ENCODE measurements around the gene PRDX5. TPM values are rescaled to one million over a fixed set of nuclear protein-coding genes. Genes with fewer than 3 reads are reported as not detected.

Gene PRDX5
- total and polyA plus RNA-seq, 4 donors = 66.8 to 201 (median 135) TPM

GRCh38 chr11:64269540-64270220 lies 48.2 kb upstream of the PRDX5 start (continued):
- TF ChIP-seq, protein P1, sequence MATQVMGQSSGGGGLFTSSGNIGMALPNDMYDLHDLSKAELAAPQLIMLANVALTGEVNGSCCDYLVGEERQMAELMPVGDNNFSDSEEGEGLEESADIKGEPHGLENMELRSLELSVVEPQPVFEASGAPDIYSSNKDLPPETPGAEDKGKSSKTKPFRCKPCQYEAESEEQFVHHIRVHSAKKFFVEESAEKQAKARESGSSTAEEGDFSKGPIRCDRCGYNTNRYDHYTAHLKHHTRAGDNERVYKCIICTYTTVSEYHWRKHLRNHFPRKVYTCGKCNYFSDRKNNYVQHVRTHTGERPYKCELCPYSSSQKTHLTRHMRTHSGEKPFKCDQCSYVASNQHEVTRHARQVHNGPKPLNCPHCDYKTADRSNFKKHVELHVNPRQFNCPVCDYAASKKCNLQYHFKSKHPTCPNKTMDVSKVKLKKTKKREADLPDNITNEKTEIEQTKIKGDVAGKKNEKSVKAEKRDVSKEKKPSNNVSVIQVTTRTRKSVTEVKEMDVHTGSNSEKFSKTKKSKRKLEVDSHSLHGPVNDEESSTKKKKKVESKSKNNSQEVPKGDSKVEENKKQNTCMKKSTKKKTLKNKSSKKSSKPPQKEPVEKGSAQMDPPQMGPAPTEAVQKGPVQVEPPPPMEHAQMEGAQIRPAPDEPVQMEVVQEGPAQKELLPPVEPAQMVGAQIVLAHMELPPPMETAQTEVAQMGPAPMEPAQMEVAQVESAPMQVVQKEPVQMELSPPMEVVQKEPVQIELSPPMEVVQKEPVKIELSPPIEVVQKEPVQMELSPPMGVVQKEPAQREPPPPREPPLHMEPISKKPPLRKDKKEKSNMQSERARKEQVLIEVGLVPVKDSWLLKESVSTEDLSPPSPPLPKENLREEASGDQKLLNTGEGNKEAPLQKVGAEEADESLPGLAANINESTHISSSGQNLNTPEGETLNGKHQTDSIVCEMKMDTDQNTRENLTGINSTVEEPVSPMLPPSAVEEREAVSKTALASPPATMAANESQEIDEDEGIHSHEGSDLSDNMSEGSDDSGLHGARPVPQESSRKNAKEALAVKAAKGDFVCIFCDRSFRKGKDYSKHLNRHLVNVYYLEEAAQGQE (IDR thresholded peaks at IDR 0.05) = peak; percentile 87
- peak; percentile 100 for TF ChIP-seq YY1 (IDR thresholded peaks at IDR 0.05)
- TF ChIP-seq GABPA (IDR thresholded peaks at IDR 0.05 in 1 of 2, conservative IDR thresholded peaks at IDR 0.05 in 1 of 2) = peak; percentile 97 to 99
- TF ChIP-seq JUND (IDR thresholded peaks at IDR 0.05) = peak; percentile 34 to 80
- TF ChIP-seq SP1 (IDR thresholded peaks at IDR 0.05) = peak; percentile 98

- TF ChIP-seq, protein P1 (IDR thresholded peaks at IDR 0.05) = no peak
- TF ChIP-seq GABPA (IDR thresholded peaks at IDR 0.05 in 1 of 2, conservative IDR thresholded peaks at IDR 0.05 in 1 of 2) (no peak), FOXA2 (IDR thresholded peaks at IDR 0.05) (no peak), ATF3 (IDR thresholded peaks at IDR 0.05) (no peak), RAD21 (IDR thresholded peaks at IDR 0.05) (no peak), HNF4G (IDR thresholded peaks at IDR 0.05) (no peak), YY1 (IDR thresholded peaks at IDR 0.05) (no peak)
- TF ChIP-seq, protein P2, sequence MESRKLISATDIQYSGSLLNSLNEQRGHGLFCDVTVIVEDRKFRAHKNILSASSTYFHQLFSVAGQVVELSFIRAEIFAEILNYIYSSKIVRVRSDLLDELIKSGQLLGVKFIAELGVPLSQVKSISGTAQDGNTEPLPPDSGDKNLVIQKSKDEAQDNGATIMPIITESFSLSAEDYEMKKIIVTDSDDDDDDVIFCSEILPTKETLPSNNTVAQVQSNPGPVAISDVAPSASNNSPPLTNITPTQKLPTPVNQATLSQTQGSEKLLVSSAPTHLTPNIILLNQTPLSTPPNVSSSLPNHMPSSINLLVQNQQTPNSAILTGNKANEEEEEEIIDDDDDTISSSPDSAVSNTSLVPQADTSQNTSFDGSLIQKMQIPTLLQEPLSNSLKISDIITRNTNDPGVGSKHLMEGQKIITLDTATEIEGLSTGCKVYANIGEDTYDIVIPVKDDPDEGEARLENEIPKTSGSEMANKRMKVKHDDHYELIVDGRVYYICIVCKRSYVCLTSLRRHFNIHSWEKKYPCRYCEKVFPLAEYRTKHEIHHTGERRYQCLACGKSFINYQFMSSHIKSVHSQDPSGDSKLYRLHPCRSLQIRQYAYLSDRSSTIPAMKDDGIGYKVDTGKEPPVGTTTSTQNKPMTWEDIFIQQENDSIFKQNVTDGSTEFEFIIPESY (IDR thresholded peaks at IDR 0.05) = no peak
- peaks cover 6 to 23% (median 13%) of the 10 kb centered on the region in 4 donors for H3K4me1 ChIP-seq (ENCODE audit: control insufficient read depth in 4 of 4, insufficient read depth in 4 of 4, low read length in 3 of 4)
- DNase-seq (ENCODE audit: low spot score) = no peak
- no peaks in the 10 kb centered on the region for H3K27me3 ChIP-seq (ENCODE audit: control insufficient read depth in 4 of 4, insufficient read depth in 4 of 4, low read length in 3 of 4)
- peaks cover 0 to 21% (median 7%) of the 10 kb centered on the region in 4 donors for H3K36me3 ChIP-seq (ENCODE audit: control insufficient read depth in 4 of 4, insufficient read depth in 3 of 4, low read depth in 1 of 4, low read length in 3 of 4)
- no peaks in the 10 kb centered on the region for H3K9me3 ChIP-seq (ENCODE audit: control insufficient read depth in 4 of 4, low read length in 3 of 4)
- no peak overlapping the region for H3K27ac ChIP-seq (ENCODE audit: low read depth in 1 of 2, low read length in 2 of 2)
- no peak overlapping the region for H3K4me3 ChIP-seq (ENCODE audit: low read depth in 1 of 3, low read length in 3 of 3)
- 95% methylated on average over 15 of the region's 15 CpGs for WGBS
- H3K9ac ChIP-seq (ENCODE audit: low read depth in 1 of 2, low read length in 2 of 2) = no peak overlapping the region
These were observed 42.7 kb upstream of the PRDX5 start for GRCh38 chr11:64275031-64275800.
